Activated CD8-positive, alpha-beta memory T cell treated with anti-CD3 and anti-CD28 coated beads for 48 hours (primary cell): ENCODE data around the gene XIRP2.
"Not testable (repeated sequence)": the region's sequence is repeated elsewhere in the genome, so short reads cannot be mapped to it uniquely, and the experiment has no call there.

Experiments
- DNase-seq, 3 experiments: peaks; one replicate each; pipeline ENCODE4 v3.0.0-alpha.2; 2020; ENCODE audit warnings: low read depth in 2 of 3, low spot score in 2 of 3

Gene XIRP2

GRCh38 chr2:167048829-167049228, 160.5 kb downstream of the XIRP2 start:
- no peak for DNase-seq

DNA sequence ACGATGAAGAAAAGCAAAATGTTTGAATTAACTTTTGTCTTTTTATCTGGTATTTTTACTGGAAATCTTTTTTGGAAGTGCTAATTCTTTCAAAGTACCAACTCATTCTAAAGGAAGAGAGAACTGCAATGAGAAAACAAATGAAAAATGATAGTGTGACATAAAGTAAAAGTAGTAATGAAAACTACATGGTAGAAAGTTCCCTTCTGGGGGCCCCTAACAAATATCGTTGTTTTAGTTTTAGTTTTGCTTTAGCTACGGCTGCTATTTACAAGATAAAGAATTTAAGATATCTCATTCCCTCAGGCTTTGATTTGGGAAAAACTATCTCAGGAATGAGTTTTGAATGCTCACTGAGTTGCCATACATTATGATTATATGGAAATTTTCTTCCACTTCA, 161.4 kb downstream of the XIRP2 start:
- DNase-seq = no peak

DNA sequence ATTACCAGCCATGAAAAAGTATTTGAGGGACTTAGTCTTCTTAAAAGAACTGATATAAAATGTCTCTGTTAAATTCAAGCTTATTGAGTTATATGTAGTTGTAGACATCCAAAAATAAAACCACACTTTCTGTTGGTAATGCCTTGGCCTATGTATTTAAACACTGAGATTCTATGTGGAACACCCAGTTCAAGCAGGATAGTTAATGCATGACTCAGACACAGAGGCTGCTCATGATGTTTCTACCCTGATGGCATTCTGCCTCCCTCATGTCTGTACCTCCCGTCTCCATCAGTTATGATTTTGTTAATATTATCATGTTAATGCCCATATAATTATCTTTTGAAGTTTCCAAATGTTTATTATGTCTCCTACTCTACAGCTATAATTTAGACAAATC, 164.5 kb downstream of the XIRP2 start:
- no peak for DNase-seq

- no peak for DNase-seq
Observed at GRCh38 chr2:167054881-167055280, 166.6 kb downstream of the XIRP2 start.

DNA sequence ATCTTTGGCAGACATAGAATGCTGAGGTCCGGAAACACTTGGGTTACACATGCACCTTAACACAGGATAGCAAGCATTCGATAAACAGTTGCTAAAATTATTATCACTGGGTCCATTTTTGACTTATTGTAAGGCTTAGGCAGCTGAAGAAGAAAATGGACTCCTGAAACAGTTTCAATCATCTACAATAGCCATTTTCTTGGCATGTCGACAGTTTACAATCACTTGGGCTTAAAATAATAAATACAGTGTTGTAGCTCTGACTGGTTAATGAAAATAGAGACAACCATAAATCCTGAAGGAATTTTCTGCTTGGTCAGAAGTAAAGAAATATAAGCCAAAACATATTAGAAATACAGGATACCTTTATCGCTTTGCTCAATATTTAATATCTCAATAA, 169.2 kb downstream of the XIRP2 start:
- no peak for DNase-seq

GRCh38 chr2:167059173-167059572, 170.9 kb downstream of the XIRP2 start:
- no peak for DNase-seq

DNA sequence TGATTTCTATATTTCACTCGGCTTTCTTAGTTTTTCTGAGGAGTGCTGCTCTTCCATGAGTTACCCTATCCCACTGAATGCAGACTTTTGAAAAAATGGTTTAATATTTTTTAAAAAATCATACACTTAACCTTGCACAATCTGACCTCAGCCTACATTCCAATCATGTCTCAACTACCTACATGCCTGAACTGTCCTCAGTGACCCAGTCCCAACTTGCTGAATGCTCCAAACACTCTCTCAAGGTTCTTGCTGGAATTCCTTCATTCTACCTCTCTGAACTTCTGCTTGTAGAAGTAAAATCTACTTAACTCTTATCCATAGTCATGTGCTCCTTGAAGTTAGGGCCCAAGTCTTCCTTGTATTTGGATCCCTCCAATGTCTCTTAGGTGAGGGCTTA, 181.6 kb downstream of the XIRP2 start:
- DNase-seq = no peak

GRCh38 chr2:167075708-167076107, 187.4 kb downstream of the XIRP2 start:
- DNase-seq = not testable (repeated sequence)

DNA sequence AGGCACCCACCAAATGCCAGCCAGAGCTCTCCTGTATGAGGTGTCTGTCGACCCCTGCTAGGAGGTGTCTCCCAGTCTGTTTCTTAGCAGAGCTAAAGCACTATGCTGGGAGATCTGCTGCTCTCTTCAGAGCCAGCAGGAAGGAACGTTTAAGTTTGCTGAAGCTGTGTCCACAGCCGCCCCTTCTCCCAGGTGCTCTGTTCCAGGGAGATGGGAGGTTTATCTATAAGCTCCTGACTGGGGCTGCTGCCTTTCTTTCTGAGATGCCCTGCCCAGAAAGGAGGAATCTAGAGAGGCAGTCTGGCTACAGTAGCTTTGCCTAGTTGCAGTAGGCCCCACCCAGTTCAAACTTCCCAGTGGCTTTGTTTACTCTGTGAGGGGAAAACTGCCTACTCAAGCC, 210.7 kb downstream of the XIRP2 start:
- DNase-seq = not testable (repeated sequence)

- DNase-seq = no peak
Observed at GRCh38 chr2:167100506-167100905, 212.2 kb downstream of the XIRP2 start.

- no peak for DNase-seq
Observed at GRCh38 chr2:167103028-167103756, 214.9 kb downstream of the XIRP2 start.

DNA sequence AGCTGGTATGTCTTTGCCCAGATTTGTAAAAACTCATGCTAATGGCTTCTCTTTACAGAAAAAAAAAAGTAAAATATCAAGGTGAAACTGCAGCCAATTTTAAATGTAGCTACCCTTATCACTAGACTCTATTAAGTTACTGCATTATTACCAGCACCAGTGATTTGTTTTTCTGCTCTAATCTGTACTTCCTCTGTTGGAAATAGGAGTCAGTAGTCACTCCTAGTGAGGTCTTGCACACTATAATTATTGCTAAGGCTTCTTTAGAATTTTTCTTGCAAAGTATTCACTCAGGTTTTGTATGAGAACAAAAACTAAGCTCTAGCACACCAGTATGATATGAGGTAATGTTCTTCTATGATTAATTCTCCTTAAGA, 215.5 kb downstream of the XIRP2 start:
- no peak for DNase-seq

DNA sequence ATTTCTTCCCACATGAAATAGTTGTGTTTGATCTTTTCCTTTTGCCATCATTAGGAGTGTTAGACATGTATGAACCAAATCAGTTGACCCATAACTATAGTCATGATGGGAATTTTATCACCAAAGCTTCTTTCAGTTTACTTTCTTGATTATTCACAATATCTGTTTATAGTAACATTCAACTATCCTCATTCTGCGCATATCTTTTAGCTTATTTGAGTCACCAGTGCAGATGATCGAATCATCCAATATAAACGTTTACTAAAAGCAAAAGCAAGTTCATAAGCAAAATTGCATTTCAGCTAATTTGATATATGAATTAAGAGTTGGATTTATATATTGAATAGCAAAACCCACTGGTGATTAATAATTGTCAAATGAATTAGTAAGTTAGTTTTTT, 216.4 kb downstream of the XIRP2 start:
- no peak for DNase-seq

GRCh38 chr2:167109682-167110081, 221.4 kb downstream of the XIRP2 start:
- not testable (repeated sequence) for DNase-seq

GRCh38 chr2:167110345-167110744, 222.1 kb downstream of the XIRP2 start:
- no peak for DNase-seq

DNA sequence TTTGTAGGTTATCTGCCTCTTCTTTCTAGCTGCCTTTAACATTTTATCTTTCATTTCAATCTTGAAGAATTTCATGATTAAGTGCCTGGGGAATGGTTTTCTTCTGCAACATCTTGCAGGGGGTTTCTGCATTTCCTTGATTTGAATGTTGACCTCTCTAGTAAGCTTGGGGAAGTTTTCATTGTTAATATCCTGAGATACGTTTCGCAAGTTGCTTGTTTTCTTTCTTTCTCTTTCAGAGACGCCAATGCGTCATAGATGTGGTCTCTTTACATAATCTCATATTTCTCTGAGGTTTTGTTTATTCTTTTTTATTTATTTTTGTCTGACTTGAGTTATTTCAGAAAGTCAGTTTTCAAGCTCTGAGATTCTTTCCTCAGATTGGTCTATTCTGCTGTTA, 225.7 kb downstream of the XIRP2 start:
- DNase-seq = no peak

DNA sequence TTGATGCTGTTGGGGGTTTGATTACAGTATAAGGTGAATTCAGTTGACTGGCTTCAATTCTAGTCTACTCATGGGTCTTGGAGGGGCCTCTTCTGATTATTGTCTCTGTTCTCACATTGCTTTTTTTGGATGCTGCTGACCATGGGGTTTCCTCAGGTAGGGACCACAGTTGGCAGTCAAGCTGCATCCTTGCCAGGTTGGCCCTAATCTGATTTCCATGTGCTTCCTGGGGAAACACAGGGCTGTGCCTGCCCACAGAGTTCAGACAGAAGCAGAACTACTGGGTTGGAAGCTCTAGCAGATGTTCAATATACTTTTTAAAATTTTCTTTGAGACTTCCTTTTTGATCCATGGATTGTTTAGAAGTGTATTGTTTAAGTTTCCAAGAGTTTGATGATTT, 227.3 kb downstream of the XIRP2 start:
- DNase-seq = no peak

DNA sequence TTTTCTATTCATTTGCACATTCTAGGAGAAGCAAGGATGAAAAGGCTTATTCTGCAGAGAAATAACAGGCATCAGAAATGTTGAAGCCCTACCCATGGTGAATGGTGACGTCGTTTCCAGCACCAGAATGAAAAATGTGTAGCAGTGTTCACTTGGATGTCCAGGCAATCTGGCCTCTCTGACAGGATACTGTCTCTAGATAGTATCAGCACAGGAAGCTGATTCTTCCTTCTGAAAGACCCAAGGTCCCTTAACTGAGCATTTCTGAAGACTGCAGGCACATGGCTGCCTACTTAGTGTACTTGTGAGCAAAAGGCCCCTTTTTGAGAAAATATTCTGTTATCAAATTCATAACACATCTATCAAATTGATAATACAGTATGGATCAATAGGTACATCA, 234.1 kb downstream of the XIRP2 start:
- DNase-seq = no peak

DNA sequence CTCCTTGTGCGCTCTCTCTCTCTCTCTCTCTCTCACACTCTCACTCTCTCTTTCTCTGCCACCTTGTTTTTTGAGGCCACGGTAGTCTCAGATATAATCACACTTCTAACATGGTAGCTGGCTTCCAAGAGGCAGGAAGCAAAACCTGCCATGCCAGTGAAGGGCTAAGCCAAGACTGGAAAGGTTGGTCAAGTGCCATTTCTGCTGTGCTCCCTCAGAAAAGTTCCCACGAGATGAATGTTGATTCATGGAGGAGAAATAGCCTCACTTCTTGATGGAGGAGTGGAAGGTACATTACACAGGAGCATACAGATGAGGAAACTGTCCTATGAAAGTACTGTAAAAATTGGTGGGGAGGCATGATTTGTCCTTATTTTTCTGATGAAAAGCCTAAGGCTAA, 237.9 kb downstream of the XIRP2 start:
- DNase-seq = no peak

GRCh38 chr2:167127135-167127534, 238.9 kb downstream of the XIRP2 start:
- no peak for DNase-seq

- DNase-seq = no peak
Observed at GRCh38 chr2:167128130-167128529, 239.8 kb downstream of the XIRP2 start.

DNA sequence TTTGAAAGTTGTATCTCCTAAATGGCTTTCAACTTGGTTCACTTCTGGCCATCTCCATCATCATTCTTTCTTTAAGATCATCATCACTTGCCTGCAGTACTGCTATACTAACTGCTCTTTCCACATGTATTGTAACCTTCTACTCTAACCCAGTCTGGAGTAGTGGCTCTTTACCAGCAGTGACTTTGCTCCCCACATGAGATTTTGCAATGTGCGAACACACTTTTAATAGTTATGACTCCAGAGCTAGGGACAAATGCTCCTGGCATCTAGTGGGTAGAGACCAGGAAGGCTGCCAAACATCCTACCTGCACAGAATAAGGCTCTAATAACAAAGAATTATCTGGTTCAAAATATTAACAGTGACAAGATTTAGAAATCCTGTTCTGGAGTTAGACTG, 243.8 kb downstream of the XIRP2 start:
- no peak for DNase-seq

GRCh38 chr2:167132906-167133555, 244.8 kb downstream of the XIRP2 start:
- DNase-seq = no peak
